ENCODE results near the gene OR10H1. TPM values are rescaled to one million over a fixed set of nuclear protein-coding genes. Genes with fewer than 3 reads are reported as not detected.

Gene OR10H1
- polyA plus RNA-seq, 1 donor from 2014 or later, result not detected

- H3K4me2 ChIP-seq (ENCODE audit: low read length), result no peak overlapping the region
- H3K27ac ChIP-seq (ENCODE audit: low read length), result no peak overlapping the region
- TF ChIP-seq MXI1 (conservative IDR thresholded peaks at IDR 0.05; ENCODE audit: poor library complexity, severe bottlenecking), result no peak
- TF ChIP-seq EP300 (conservative IDR thresholded peaks at IDR 0.05; ENCODE audit: poor library complexity, severe bottlenecking), result no peak
- TF ChIP-seq SMC3 (conservative IDR thresholded peaks at IDR 0.05; ENCODE audit: poor library complexity), result no peak
- no peak for TF ChIP-seq RAD21 (conservative IDR thresholded peaks at IDR 0.05)
- no peak for TF ChIP-seq EZH2 (IDR thresholded peaks at IDR 0.05; ENCODE audit: borderline replicate concordance, insufficient read depth, low read length, poor library complexity, severe bottlenecking)
- TF ChIP-seq, protein P1, sequence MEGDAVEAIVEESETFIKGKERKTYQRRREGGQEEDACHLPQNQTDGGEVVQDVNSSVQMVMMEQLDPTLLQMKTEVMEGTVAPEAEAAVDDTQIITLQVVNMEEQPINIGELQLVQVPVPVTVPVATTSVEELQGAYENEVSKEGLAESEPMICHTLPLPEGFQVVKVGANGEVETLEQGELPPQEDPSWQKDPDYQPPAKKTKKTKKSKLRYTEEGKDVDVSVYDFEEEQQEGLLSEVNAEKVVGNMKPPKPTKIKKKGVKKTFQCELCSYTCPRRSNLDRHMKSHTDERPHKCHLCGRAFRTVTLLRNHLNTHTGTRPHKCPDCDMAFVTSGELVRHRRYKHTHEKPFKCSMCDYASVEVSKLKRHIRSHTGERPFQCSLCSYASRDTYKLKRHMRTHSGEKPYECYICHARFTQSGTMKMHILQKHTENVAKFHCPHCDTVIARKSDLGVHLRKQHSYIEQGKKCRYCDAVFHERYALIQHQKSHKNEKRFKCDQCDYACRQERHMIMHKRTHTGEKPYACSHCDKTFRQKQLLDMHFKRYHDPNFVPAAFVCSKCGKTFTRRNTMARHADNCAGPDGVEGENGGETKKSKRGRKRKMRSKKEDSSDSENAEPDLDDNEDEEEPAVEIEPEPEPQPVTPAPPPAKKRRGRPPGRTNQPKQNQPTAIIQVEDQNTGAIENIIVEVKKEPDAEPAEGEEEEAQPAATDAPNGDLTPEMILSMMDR (IDR thresholded peaks at IDR 0.05; ENCODE audit: poor library complexity, severe bottlenecking), result no peak
- no peak for TF ChIP-seq POLR2AphosphoS5 (IDR thresholded peaks at IDR 0.05)
- TF ChIP-seq TAF1 (IDR thresholded peaks at IDR 0.05; ENCODE audit: low read depth), result no peak
- TF ChIP-seq, protein P2, sequence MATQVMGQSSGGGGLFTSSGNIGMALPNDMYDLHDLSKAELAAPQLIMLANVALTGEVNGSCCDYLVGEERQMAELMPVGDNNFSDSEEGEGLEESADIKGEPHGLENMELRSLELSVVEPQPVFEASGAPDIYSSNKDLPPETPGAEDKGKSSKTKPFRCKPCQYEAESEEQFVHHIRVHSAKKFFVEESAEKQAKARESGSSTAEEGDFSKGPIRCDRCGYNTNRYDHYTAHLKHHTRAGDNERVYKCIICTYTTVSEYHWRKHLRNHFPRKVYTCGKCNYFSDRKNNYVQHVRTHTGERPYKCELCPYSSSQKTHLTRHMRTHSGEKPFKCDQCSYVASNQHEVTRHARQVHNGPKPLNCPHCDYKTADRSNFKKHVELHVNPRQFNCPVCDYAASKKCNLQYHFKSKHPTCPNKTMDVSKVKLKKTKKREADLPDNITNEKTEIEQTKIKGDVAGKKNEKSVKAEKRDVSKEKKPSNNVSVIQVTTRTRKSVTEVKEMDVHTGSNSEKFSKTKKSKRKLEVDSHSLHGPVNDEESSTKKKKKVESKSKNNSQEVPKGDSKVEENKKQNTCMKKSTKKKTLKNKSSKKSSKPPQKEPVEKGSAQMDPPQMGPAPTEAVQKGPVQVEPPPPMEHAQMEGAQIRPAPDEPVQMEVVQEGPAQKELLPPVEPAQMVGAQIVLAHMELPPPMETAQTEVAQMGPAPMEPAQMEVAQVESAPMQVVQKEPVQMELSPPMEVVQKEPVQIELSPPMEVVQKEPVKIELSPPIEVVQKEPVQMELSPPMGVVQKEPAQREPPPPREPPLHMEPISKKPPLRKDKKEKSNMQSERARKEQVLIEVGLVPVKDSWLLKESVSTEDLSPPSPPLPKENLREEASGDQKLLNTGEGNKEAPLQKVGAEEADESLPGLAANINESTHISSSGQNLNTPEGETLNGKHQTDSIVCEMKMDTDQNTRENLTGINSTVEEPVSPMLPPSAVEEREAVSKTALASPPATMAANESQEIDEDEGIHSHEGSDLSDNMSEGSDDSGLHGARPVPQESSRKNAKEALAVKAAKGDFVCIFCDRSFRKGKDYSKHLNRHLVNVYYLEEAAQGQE (IDR thresholded peaks at IDR 0.05; ENCODE audit: borderline replicate concordance), result no peak
- no peaks in the 10 kb centered on the region for H3F3A ChIP-seq (ENCODE audit: insufficient read depth, low read length, poor library complexity, severe bottlenecking)
- no peaks in the 10 kb centered on the region for H4K20me1 ChIP-seq (ENCODE audit: insufficient read depth)
- peaks cover 3% of the 10 kb centered on the region for H3K9me3 ChIP-seq (ENCODE audit: low read length)
- no peaks in the 10 kb centered on the region for H3K79me2 ChIP-seq (replicated peaks; ENCODE audit: insufficient read depth, low read length)
- no peak overlapping the region for H3K4me3 ChIP-seq (ENCODE audit: low read length)
- H3K9ac ChIP-seq (ENCODE audit: low read length), result no peak overlapping the region
- no peaks in the 10 kb centered on the region for H3K27me3 ChIP-seq (ENCODE audit: insufficient read depth, low read depth, low read length)
- no peaks in the 10 kb centered on the region for H3K9me2 ChIP-seq (ENCODE audit: insufficient read depth, low read length)
- H3K36me3 ChIP-seq (ENCODE audit: insufficient read depth, low read length), result no peaks in the 10 kb centered on the region
- H2AFZ ChIP-seq (ENCODE audit: low read depth, low read length), result no peak overlapping the region
Measured at GRCh38 chr19:15782211-15782610, 33.3 kb downstream of the OR10H1 start.

DNA sequence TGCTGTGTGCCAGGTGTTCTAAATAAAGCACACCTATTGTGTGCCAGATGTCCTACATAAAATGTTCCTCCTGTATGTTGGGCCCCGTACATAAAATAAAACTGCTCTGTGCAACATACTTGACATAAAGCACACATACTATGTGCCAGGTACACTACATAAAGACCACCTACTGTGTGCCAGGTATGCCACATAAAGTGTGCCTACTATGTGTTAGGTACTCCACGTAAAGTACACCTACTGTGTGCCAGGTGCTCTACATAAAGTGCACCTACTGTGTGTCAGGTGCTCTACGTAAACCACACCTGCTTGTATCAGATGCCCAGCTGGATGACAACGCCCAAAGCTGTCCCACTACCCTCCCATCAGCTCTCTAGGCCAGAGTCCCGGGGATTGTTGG, 33.8 kb downstream of the OR10H1 start:
- H3K79me2 ChIP-seq (replicated peaks; ENCODE audit: insufficient read depth, low read length), result no peaks in the 10 kb centered on the region
- no peaks in the 10 kb centered on the region for H4K20me1 ChIP-seq (ENCODE audit: insufficient read depth)
- no peak overlapping the region for H3K9ac ChIP-seq (ENCODE audit: low read length)
- H3K27me3 ChIP-seq (ENCODE audit: insufficient read depth, low read depth, low read length), result no peaks in the 10 kb centered on the region
- H3K9me3 ChIP-seq (ENCODE audit: low read length), result peaks cover 3% of the 10 kb centered on the region
- no peaks in the 10 kb centered on the region for H3K36me3 ChIP-seq (ENCODE audit: insufficient read depth, low read length)
- TF ChIP-seq TAF1 (IDR thresholded peaks at IDR 0.05; ENCODE audit: low read depth), result no peak
- no peak for TF ChIP-seq MXI1 (conservative IDR thresholded peaks at IDR 0.05; ENCODE audit: poor library complexity, severe bottlenecking)
- no peak for TF ChIP-seq EZH2 (IDR thresholded peaks at IDR 0.05; ENCODE audit: borderline replicate concordance, insufficient read depth, low read length, poor library complexity, severe bottlenecking)
- TF ChIP-seq SMC3 (conservative IDR thresholded peaks at IDR 0.05; ENCODE audit: poor library complexity), result no peak
- no peak for TF ChIP-seq EP300 (conservative IDR thresholded peaks at IDR 0.05; ENCODE audit: poor library complexity, severe bottlenecking)
- no peaks in the 10 kb centered on the region for H3K9me2 ChIP-seq (ENCODE audit: insufficient read depth, low read length)
- H3K4me2 ChIP-seq (ENCODE audit: low read length), result no peak overlapping the region
- no peaks in the 10 kb centered on the region for H3F3A ChIP-seq (ENCODE audit: insufficient read depth, low read length, poor library complexity, severe bottlenecking)
- H3K27ac ChIP-seq (ENCODE audit: low read length), result no peak overlapping the region
- H2AFZ ChIP-seq (ENCODE audit: low read depth, low read length), result no peak overlapping the region
- no peak overlapping the region for H3K4me3 ChIP-seq (ENCODE audit: low read length)
